WTC11 (cell line): ENCODE measurements around the gene COL18A1. TPM values are rescaled to one million over a fixed set of nuclear protein-coding genes. Genes with fewer than 3 reads are reported as not detected.
A peak's percentile ranks its signal among the peaks of the same experiment; 100 is the strongest.

Source experiments
- ATAC-seq: fragments of 200-7000 bp; cut with Tn5 transposase; 2 replicates; pipeline ENCODE4 v1.10.0; 2021; ENCODE audit warnings: mild to moderate bottlenecking, moderate library complexity
- CTCF ChIA-PET: fragments of 300-600 bp; sonication (Branson Sonifier 250); formaldehyde crosslinking; loops from one replicate; lab custom pipeline; 2021; ENCODE audit warnings: antibody characterized with exemption; lab: Charles Lee
- POLR2A ChIA-PET: fragments of 350-600 bp; sonication (Branson Sonifier 250); formaldehyde crosslinking; loops from one replicate; lab custom pipeline; 2021; ENCODE audit warnings: antibody characterized with exemption; lab: Charles Lee
- DNase-seq: peaks from one replicate; pipeline ENCODE4 v3.0.0; 2021; ENCODE audit warnings: low spot score
- H3K27ac Mint-ChIP-seq: 2 replicates; pipeline ENCODE4 v1.8.0; 2021; ENCODE audit warnings: mixed read lengths
- H3K27me3 Mint-ChIP-seq: 2 replicates; pipeline ENCODE4 v1.8.0; 2021; ENCODE audit warnings: low read depth, mild to moderate bottlenecking, moderate library complexity, mixed read lengths
- H3K36me3 Mint-ChIP-seq: 2 replicates; pipeline ENCODE4 v1.8.0; 2021; ENCODE audit warnings: mixed read lengths
- H3K4me1 Mint-ChIP-seq: 2 replicates; pipeline ENCODE4 v1.8.0; 2022; ENCODE audit warnings: mixed read lengths
- H3K4me3 Mint-ChIP-seq: 2 replicates; pipeline ENCODE4 v1.8.0; 2021; ENCODE audit warnings: mild to moderate bottlenecking, moderate library complexity, mixed read lengths
- H3K9me3 Mint-ChIP-seq: 2 replicates; pipeline ENCODE4 v1.8.0; 2021; ENCODE audit warnings: mixed read lengths
- CREB1 ChIP-seq: sonication (generic); formaldehyde crosslinking; IDR thresholded peaks from 2 replicates; pipeline ENCODE4 v1.8.0; 2023; ENCODE audit warnings: mild to moderate bottlenecking, missing genetic modification reagents
- GTF2I ChIP-seq: fragments of 250-450 bp; sonication (Bioruptor Pico); conservative IDR thresholded peaks from 2 replicates; pipeline ENCODE4 v1.4.0; 2021; ENCODE audit warnings: mild to moderate bottlenecking
- JAZF1 ChIP-seq: fragments of 250-450 bp; sonication (Bioruptor Pico); IDR thresholded peaks from 2 replicates; pipeline ENCODE4 v1.9.0; 2021; ENCODE audit warnings: moderate library complexity, mild to moderate bottlenecking, inconsistent platforms
- NFATC4 ChIP-seq: fragments of 250-450 bp; sonication (Bioruptor Pico); IDR thresholded peaks from 2 replicates; pipeline ENCODE4 v1.9.0; 2021; ENCODE audit warnings: mild to moderate bottlenecking
- PREB ChIP-seq: sonication (generic); formaldehyde crosslinking; IDR thresholded peaks from 2 replicates; pipeline ENCODE4 v1.8.1; 2022; ENCODE audit warnings: mild to moderate bottlenecking, missing genetic modification reagents, moderate library complexity, borderline replicate concordance
- PRRX2 ChIP-seq: fragments of 250-450 bp; sonication (Bioruptor Pico); IDR thresholded peaks from 2 replicates; pipeline ENCODE4 v1.8.0; 2021; ENCODE audit warnings: mild to moderate bottlenecking
- SMAD4 ChIP-seq: sonication (generic); formaldehyde crosslinking; IDR thresholded peaks from 2 replicates; pipeline ENCODE4 v1.8.0; 2022; ENCODE audit warnings: mild to moderate bottlenecking, missing genetic modification reagents
- USF2 ChIP-seq: sonication (generic); formaldehyde crosslinking; IDR thresholded peaks from 2 replicates; pipeline ENCODE4 v1.8.1; 2023; ENCODE audit warnings: mild to moderate bottlenecking, missing genetic modification reagents, moderate library complexity
- ZNF121 ChIP-seq: sonication (generic); formaldehyde crosslinking; IDR thresholded peaks from 2 replicates; pipeline ENCODE4 v1.8.0; 2023; ENCODE audit warnings: missing genetic modification reagents
- ZNF138 ChIP-seq: sonication (generic); formaldehyde crosslinking; conservative IDR thresholded peaks from 2 replicates; pipeline ENCODE4 v1.8.1; 2022; ENCODE audit warnings: mild to moderate bottlenecking, moderate library complexity, missing genetic modification reagents
- ZNF396 ChIP-seq: fragments of 250-450 bp; sonication (Bioruptor Pico); IDR thresholded peaks from 2 replicates; pipeline ENCODE4 v1.8.0; 2021; ENCODE audit warnings: mild to moderate bottlenecking, moderate library complexity, borderline replicate concordance
- ZNF423 ChIP-seq: fragments of 250-450 bp; sonication (Bioruptor Pico); IDR thresholded peaks from 2 replicates; pipeline ENCODE4 v2.1.2; 2022; ENCODE audit warnings: mild to moderate bottlenecking, moderate library complexity
- ZNF532 ChIP-seq: fragments of 250-450 bp; sonication (Bioruptor Pico); IDR thresholded peaks from 2 replicates; pipeline ENCODE4 v1.9.0; 2021; ENCODE audit warnings: mild to moderate bottlenecking, borderline replicate concordance
- ZNF671 ChIP-seq: fragments of 250-450 bp; sonication (Bioruptor Pico); IDR thresholded peaks from 2 replicates; pipeline ENCODE4 v1.8.0; 2021; ENCODE audit warnings: mild to moderate bottlenecking
- total RNA-seq: library from RNA; stranded (reverse); gene quantifications from 3 replicates; pipeline ENCODE4 v1.2.3, GENCODE V29; 2021
- TF ChIP-seq, protein P1 (sequence below): sonication (generic); formaldehyde crosslinking; IDR thresholded peaks from 2 replicates; pipeline ENCODE4 v1.8.0; 2022; ENCODE audit warnings: missing genetic modification reagents
- TF ChIP-seq, protein P2 (sequence below): sonication (generic); formaldehyde crosslinking; IDR thresholded peaks from 2 replicates; pipeline ENCODE4 v1.8.1; 2023; ENCODE audit warnings: mild to moderate bottlenecking, missing genetic modification reagents
- TF ChIP-seq, protein P3 (sequence below): sonication (generic); formaldehyde crosslinking; IDR thresholded peaks from 2 replicates; pipeline ENCODE4 v1.8.0; 2023; ENCODE audit warnings: missing genetic modification reagents
- TF ChIP-seq, protein P4 (sequence below): sonication (generic); formaldehyde crosslinking; IDR thresholded peaks from 2 replicates; pipeline ENCODE4 v1.8.0; 2023; ENCODE audit warnings: mild to moderate bottlenecking, missing genetic modification reagents

COL18A1 gene
- total RNA-seq, 1 experiment from 2014 or later, result 231 TPM

DNA sequence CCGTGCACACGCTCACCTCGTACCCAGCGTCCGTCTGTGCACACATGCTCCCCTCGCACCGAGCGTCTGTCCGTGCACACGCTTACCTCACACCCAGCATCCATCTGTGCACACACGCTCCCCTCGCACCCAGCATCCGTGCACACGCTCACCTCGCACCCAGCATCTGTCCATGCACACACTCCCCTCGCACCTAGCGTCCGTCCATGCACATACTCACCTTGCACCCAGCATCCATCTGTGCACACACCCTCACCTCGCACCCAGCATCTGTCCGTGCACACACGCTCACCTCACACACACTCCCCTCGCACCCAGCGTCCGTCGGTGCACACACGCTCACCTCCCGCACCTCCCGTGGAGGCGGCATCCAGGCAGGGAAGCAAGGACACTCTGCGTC lies 24.4 kb upstream of the COL18A1 start (continued):
- TF ChIP-seq, protein P1, sequence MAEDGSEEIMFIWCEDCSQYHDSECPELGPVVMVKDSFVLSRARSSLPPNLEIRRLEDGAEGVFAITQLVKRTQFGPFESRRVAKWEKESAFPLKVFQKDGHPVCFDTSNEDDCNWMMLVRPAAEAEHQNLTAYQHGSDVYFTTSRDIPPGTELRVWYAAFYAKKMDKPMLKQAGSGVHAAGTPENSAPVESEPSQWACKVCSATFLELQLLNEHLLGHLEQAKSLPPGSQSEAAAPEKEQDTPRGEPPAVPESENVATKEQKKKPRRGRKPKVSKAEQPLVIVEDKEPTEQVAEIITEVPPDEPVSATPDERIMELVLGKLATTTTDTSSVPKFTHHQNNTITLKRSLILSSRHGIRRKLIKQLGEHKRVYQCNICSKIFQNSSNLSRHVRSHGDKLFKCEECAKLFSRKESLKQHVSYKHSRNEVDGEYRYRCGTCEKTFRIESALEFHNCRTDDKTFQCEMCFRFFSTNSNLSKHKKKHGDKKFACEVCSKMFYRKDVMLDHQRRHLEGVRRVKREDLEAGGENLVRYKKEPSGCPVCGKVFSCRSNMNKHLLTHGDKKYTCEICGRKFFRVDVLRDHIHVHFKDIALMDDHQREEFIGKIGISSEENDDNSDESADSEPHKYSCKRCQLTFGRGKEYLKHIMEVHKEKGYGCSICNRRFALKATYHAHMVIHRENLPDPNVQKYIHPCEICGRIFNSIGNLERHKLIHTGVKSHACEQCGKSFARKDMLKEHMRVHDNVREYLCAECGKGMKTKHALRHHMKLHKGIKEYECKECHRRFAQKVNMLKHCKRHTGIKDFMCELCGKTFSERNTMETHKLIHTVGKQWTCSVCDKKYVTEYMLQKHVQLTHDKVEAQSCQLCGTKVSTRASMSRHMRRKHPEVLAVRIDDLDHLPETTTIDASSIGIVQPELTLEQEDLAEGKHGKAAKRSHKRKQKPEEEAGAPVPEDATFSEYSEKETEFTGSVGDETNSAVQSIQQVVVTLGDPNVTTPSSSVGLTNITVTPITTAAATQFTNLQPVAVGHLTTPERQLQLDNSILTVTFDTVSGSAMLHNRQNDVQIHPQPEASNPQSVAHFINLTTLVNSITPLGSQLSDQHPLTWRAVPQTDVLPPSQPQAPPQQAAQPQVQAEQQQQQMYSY (CRISPR knock-in tag), result no peak
- TF ChIP-seq NFATC4, result no peak
- TF ChIP-seq GTF2I (CRISPR knock-in tag), result no peak
- TF ChIP-seq CREB1, result no peak
- no peak for TF ChIP-seq SMAD4
- TF ChIP-seq ZNF532 (CRISPR knock-in tag), result no peak
- no peak for TF ChIP-seq ZNF121 (CRISPR knock-in tag)
- TF ChIP-seq ZNF396 (CRISPR knock-in tag), result no peak

- peaks cover 14% of the 10 kb centered on the region for H3K27me3 Mint-ChIP-seq
- no peak for ATAC-seq
- ChIA-PET CTCF (interaction anchor here (1.6 kb wide), 1 partner anchor 20 kb away, joined by 3 read pairs; no protein-coding TSS in a partner anchor), POLR2A (no interaction called here)
- H3K4me3 Mint-ChIP-seq, result no peak overlapping the region
- peak; percentile 9 for DNase-seq
- TF ChIP-seq USF2 (CRISPR knock-in tag) (no peak), PREB (CRISPR knock-in tag) (no peak), JAZF1 (CRISPR knock-in tag) (no peak), ZNF423 (no peak), ZNF671 (no peak), ZNF121 (CRISPR knock-in tag) (no peak), PRRX2 (CRISPR knock-in tag) (no peak), ZNF396 (CRISPR knock-in tag) (no peak), ZNF138 (CRISPR knock-in tag) (no peak)
- TF ChIP-seq, protein P2, sequence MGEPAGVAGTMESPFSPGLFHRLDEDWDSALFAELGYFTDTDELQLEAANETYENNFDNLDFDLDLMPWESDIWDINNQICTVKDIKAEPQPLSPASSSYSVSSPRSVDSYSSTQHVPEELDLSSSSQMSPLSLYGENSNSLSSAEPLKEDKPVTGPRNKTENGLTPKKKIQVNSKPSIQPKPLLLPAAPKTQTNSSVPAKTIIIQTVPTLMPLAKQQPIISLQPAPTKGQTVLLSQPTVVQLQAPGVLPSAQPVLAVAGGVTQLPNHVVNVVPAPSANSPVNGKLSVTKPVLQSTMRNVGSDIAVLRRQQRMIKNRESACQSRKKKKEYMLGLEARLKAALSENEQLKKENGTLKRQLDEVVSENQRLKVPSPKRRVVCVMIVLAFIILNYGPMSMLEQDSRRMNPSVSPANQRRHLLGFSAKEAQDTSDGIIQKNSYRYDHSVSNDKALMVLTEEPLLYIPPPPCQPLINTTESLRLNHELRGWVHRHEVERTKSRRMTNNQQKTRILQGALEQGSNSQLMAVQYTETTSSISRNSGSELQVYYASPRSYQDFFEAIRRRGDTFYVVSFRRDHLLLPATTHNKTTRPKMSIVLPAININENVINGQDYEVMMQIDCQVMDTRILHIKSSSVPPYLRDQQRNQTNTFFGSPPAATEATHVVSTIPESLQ (CRISPR knock-in tag), result no peak
- TF ChIP-seq, protein P3, sequence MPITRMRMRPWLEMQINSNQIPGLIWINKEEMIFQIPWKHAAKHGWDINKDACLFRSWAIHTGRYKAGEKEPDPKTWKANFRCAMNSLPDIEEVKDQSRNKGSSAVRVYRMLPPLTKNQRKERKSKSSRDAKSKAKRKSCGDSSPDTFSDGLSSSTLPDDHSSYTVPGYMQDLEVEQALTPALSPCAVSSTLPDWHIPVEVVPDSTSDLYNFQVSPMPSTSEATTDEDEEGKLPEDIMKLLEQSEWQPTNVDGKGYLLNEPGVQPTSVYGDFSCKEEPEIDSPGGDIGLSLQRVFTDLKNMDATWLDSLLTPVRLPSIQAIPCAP (CRISPR knock-in tag), result no peak
- TF ChIP-seq, protein P4, sequence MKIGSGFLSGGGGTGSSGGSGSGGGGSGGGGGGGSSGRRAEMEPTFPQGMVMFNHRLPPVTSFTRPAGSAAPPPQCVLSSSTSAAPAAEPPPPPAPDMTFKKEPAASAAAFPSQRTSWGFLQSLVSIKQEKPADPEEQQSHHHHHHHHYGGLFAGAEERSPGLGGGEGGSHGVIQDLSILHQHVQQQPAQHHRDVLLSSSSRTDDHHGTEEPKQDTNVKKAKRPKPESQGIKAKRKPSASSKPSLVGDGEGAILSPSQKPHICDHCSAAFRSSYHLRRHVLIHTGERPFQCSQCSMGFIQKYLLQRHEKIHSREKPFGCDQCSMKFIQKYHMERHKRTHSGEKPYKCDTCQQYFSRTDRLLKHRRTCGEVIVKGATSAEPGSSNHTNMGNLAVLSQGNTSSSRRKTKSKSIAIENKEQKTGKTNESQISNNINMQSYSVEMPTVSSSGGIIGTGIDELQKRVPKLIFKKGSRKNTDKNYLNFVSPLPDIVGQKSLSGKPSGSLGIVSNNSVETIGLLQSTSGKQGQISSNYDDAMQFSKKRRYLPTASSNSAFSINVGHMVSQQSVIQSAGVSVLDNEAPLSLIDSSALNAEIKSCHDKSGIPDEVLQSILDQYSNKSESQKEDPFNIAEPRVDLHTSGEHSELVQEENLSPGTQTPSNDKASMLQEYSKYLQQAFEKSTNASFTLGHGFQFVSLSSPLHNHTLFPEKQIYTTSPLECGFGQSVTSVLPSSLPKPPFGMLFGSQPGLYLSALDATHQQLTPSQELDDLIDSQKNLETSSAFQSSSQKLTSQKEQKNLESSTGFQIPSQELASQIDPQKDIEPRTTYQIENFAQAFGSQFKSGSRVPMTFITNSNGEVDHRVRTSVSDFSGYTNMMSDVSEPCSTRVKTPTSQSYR, result no peak
- no peak overlapping the region for H3K27ac Mint-ChIP-seq
- H3K9me3 Mint-ChIP-seq, result peaks cover 16% of the 10 kb centered on the region
- peaks cover 13% of the 10 kb centered on the region for H3K36me3 Mint-ChIP-seq
- H3K4me1 Mint-ChIP-seq, result peaks cover 31% of the 10 kb centered on the region
Measured at GRCh38 chr21:45381036-45381787, 23.8 kb upstream of the COL18A1 start.
